Erythroblast (primary cell): ENCODE data around the gene C1QC.

ENCODE experiments used
- GATA1 ChIP-seq: IDR thresholded peaks from 2 replicates; pipeline ENCODE4 v1.6.1; 2011; ENCODE audit warnings: low read depth, mild to moderate bottlenecking, control low read depth, low read length, moderate library complexity
- POLR2A ChIP-seq: IDR thresholded peaks from 2 replicates; pipeline ENCODE4 v1.6.1; 2011; ENCODE audit warnings: mild to moderate bottlenecking, low read length

DNA sequence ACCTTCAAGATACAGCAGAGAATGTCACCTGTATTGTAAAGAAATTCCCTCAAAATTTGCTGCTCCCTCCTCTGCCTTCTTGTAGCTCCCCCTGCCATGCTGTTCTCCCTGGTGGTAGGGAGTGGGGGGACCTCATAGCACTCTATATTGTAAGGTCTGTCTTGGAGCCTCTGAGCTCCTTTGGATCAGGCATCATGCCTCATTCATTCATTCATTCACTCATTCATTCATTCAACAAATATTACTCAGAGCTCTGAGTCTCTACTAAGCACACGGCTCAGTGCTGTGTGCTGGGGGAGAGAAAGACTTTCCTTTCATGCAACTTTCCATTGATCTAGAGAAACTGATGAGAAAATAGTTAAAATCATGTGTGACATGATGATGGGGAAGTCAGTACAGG, 40.1 kb downstream of the C1QC start:
- TF ChIP-seq POLR2A: no peak
- no peak for TF ChIP-seq GATA1
